Gastrocnemius medialis (tissue), 4 donors: Measurements from ENCODE around the gene TOR2A. TPM values are rescaled to one million over a fixed set of nuclear protein-coding genes. Genes with fewer than 3 reads are reported as not detected.
A peak's percentile ranks its signal among the peaks of the same experiment; 100 is the strongest.

ENCODE experiments used
- ATAC-seq, 2 donors: fragments of 150-250 bp; one replicate each; pipeline ENCODE4 v1.9.1; 2016
- DNase-seq, 2 donors: peaks; one replicate each; pipeline ENCODE4 v3.0.0-alpha.2; 2019
- H3K27ac ChIP-seq, 4 donors: fragments of 200-600 bp; sonication (generic); 1 replicate in 1 of 4; 2 replicates in 3 of 4; pipeline ENCODE4 v1.5.1; 2016 to 2018; ENCODE audit warnings: mild to moderate bottlenecking in 2 of 4, moderate library complexity in 1 of 4
- H3K27me3 ChIP-seq, 3 donors: fragments of 200-600 bp; sonication (generic) in 2 of 3; 1 replicate in 1 of 3; 2 replicates in 2 of 3; pipeline versions ENCODE4 v1.5.1 to v1.6.0; 2016 to 2019; ENCODE audit warnings: mild to moderate bottlenecking in 1 of 3, moderate library complexity in 1 of 3
- H3K36me3 ChIP-seq, 2 donors: fragments of 200-600 bp; sonication (generic) in 1 of 2; one replicate each; pipeline ENCODE4 v1.5.1; 2017 to 2018
- H3K4me1 ChIP-seq, 2 donors: fragments of 200-600 bp; sonication (generic) in 1 of 2; one replicate each; pipeline ENCODE4 v1.5.1; 2016 to 2017; ENCODE audit warnings: mild to moderate bottlenecking in 2 of 2
- H3K4me3 ChIP-seq, 4 donors: fragments of 200-600 bp; sonication (generic) in 3 of 4; 1 replicate in 1 of 4; 2 replicates in 3 of 4; pipeline ENCODE4 v1.5.1; 2016 to 2019; ENCODE audit warnings: mild to moderate bottlenecking in 2 of 4
- H3K9me3 ChIP-seq, 3 donors: fragments of 200-600 bp; sonication (generic) in 2 of 3; 1 replicate in 1 of 3; 2 replicates in 2 of 3; pipeline ENCODE4 v1.5.1; 2016 to 2019
- POLR2A ChIP-seq, 2 donors: fragments of 450-650 bp; IDR thresholded peaks; one replicate each; pipeline ENCODE4 v1.6.1; 2017; ENCODE audit warnings: antibody characterized with exemption in 2 of 2, mild to moderate bottlenecking in 2 of 2, moderate library complexity in 2 of 2
- in situ Hi-C, 4 donors: fragments of 200-750 bp; cut with MboI; loops; one replicate each; pipeline versions ENCODE4 v1.15.0 to v1.8.0; 2017; ENCODE audit warnings: low sequenced_read_pairs in 4 of 4
- intact Hi-C: fragments of 100-400 bp; cut with DNase I; formaldehyde crosslinking; loops from one replicate; pipeline ENCODE4 v1.15.1; 2023; ENCODE audit warnings: low total_unique reads
- total RNA-seq, 4 donors: library from RNA; depleted of rRNA; stranded (reverse); fragments of >200 nt; gene quantifications; one replicate each; pipeline versions ENCODE4 v1.1.0 to v1.2.3, GENCODE V29; 2016
- TF ChIP-seq, protein P1 (sequence below), 5 experiments: fragments of 450-650 bp in 3 of 5; fragments of 200-600 bp in 2 of 5; sonication (generic) in 2 of 5; IDR thresholded peaks in 4 of 5; conservative IDR thresholded peaks in 1 of 5; 1 replicate in 4 of 5; 2 replicates in 1 of 5; pipeline ENCODE4 v1.5.1; 2016 to 2019; ENCODE audit warnings: antibody characterized with exemption in 5 of 5, mild to moderate bottlenecking in 3 of 5, moderate library complexity in 3 of 5

The TOR2A gene
- total RNA-seq, 4 donors from 2014 or later: 3.2 to 10.6 (median 9.6) TPM

- no peak for ATAC-seq
- Histone ChIP-seq H3K4me3 (no peak overlapping the region), H3K9me3 (no peaks in the 10 kb centered on the region), H3K36me3 (no peaks in the 10 kb centered on the region), H3K4me1 (peaks cover 13 to 20% of the 10 kb centered on the region in 2 donors), H3K27ac (peak overlapping the region; percentile 85 to 96 (median 91)), H3K27me3 (no peaks in the 10 kb centered on the region)
- TF ChIP-seq POLR2A (IDR thresholded peaks at IDR 0.05): no peak
- TF ChIP-seq, protein P1, sequence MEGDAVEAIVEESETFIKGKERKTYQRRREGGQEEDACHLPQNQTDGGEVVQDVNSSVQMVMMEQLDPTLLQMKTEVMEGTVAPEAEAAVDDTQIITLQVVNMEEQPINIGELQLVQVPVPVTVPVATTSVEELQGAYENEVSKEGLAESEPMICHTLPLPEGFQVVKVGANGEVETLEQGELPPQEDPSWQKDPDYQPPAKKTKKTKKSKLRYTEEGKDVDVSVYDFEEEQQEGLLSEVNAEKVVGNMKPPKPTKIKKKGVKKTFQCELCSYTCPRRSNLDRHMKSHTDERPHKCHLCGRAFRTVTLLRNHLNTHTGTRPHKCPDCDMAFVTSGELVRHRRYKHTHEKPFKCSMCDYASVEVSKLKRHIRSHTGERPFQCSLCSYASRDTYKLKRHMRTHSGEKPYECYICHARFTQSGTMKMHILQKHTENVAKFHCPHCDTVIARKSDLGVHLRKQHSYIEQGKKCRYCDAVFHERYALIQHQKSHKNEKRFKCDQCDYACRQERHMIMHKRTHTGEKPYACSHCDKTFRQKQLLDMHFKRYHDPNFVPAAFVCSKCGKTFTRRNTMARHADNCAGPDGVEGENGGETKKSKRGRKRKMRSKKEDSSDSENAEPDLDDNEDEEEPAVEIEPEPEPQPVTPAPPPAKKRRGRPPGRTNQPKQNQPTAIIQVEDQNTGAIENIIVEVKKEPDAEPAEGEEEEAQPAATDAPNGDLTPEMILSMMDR (IDR thresholded peaks at IDR 0.05 in 4 of 5, conservative IDR thresholded peaks at IDR 0.05 in 1 of 5): no peak
- intact Hi-C loops: loop anchor here (1.0 kb wide), 1 partner anchor 15 kb away; the partner anchor contains the start of gene PTRH1
- DNase-seq: no peak
- in situ Hi-C loops: no loop called here
These were observed 35.0 kb downstream of the TOR2A start for GRCh38 chr9:127700140-127700539.

- Histone ChIP-seq H3K4me3 (peak overlapping the region; percentile 36 to 49 (median 40)), H3K9me3 (no peaks in the 10 kb centered on the region), H3K4me1 (peaks cover 13 to 20% of the 10 kb centered on the region in 2 donors), H3K36me3 (no peaks in the 10 kb centered on the region), H3K27ac (peak overlapping the region; percentile 85 to 96 (median 91)), H3K27me3 (no peaks in the 10 kb centered on the region)
- intact Hi-C loops (loop anchor here (1.0 kb wide), 1 partner anchor 87 kb away; the partner anchor contains the start of gene STXBP1), in situ Hi-C loops (no loop called here)
- peak; percentile 97 to 98 for ATAC-seq
- peak; percentile 99 for DNase-seq
- peak; percentile 58 to 78 for TF ChIP-seq POLR2A (IDR thresholded peaks at IDR 0.05)
- TF ChIP-seq, protein P1 (IDR thresholded peaks at IDR 0.05 in 4 of 5, conservative IDR thresholded peaks at IDR 0.05 in 1 of 5): peak; percentile 43 to 50 (median 47)
These were observed 36.0 kb downstream of the TOR2A start for GRCh38 chr9:127698985-127699670.

- no peak for ATAC-seq
- DNase-seq: no peak
- in situ Hi-C loops (no loop called here), intact Hi-C loops (no loop called here)
- no peaks in the 10 kb centered on the region for H3K36me3 ChIP-seq
- H3K27me3 ChIP-seq: no peaks in the 10 kb centered on the region
- H3K4me1 ChIP-seq: peaks cover 13 to 20% of the 10 kb centered on the region in 2 donors
- TF ChIP-seq POLR2A (IDR thresholded peaks at IDR 0.05): no peak
- TF ChIP-seq, protein P1 (IDR thresholded peaks at IDR 0.05 in 4 of 5, conservative IDR thresholded peaks at IDR 0.05 in 1 of 5): no peak
- H3K4me3 ChIP-seq: no peak overlapping the region
- H3K27ac ChIP-seq: peak overlapping the region; percentile 85 to 96 (median 91)
- H3K9me3 ChIP-seq: no peaks in the 10 kb centered on the region
These were observed 36.7 kb downstream of the TOR2A start for GRCh38 chr9:127698386-127698785.

- no peak for TF ChIP-seq POLR2A (IDR thresholded peaks at IDR 0.05)
- TF ChIP-seq, protein P1 (IDR thresholded peaks at IDR 0.05 in 4 of 5, conservative IDR thresholded peaks at IDR 0.05 in 1 of 5): no peak
- Histone ChIP-seq H3K27ac (peak overlapping the region; percentile 85 to 96 (median 91)), H3K4me1 (peaks cover 13 to 20% of the 10 kb centered on the region in 2 donors), H3K4me3 (no peak overlapping the region), H3K27me3 (no peaks in the 10 kb centered on the region), H3K9me3 (no peaks in the 10 kb centered on the region), H3K36me3 (no peaks in the 10 kb centered on the region)
- intact Hi-C loops: no loop called here
- in situ Hi-C loops: no loop called here
- ATAC-seq (no peak), DNase-seq (no peak)
These were observed 37.5 kb downstream of the TOR2A start for GRCh38 chr9:127697575-127697974.
